SU-DHL-6 (cell line): ENCODE results near the gene CDYL2.

ENCODE experiments used
- H2AFZ ChIP-seq: fragments of 200-600 bp; sonication (generic); 2 replicates; pipeline ENCODE4 v1.6.1; 2014; ENCODE audit warnings: low read depth, mild to moderate bottlenecking, moderate library complexity, mixed read lengths, antibody characterized with exemption, low read length; ENCODE audit not compliant: severe bottlenecking
- H3F3A ChIP-seq: fragments of 200-600 bp; shearing (Covaris generic); 2 replicates; pipeline ENCODE4 v1.6.0; 2016; ENCODE audit warnings: antibody characterized with exemption, mild to moderate bottlenecking; ENCODE audit not compliant: insufficient read depth
- H3K27ac ChIP-seq: fragments of 200-600 bp; sonication (generic); 2 replicates; pipeline ENCODE4 v1.5.1; 2016; ENCODE audit warnings: low read depth, mild to moderate bottlenecking, low read length, moderate library complexity, mixed read lengths
- H3K27me3 ChIP-seq: fragments of 200-600 bp; sonication (generic), shearing (Covaris generic); 2 replicates; pipeline ENCODE4 v1.6.0; 2014; ENCODE audit warnings: mild to moderate bottlenecking, low read length
- H3K36me3 ChIP-seq: fragments of 200-600 bp; sonication (generic); 2 replicates; pipeline ENCODE4 v1.6.1; 2014; ENCODE audit warnings: mild to moderate bottlenecking, low read length, mixed read lengths
- H3K4me2 ChIP-seq: fragments of 300-600, 200-600 bp; shearing (Covaris generic), sonication (generic); 2 replicates; pipeline ENCODE4 v1.6.0; 2014; ENCODE audit warnings: low read length, low read depth, mild to moderate bottlenecking; ENCODE audit not compliant: poor library complexity, severe bottlenecking
- H3K4me3 ChIP-seq: fragments of 200-600 bp; sonication (generic); 2 replicates; pipeline ENCODE4 v1.5.1; 2014; ENCODE audit warnings: antibody characterized with exemption, low read length, mild to moderate bottlenecking, mixed read lengths; ENCODE audit not compliant: insufficient read depth, poor library complexity, severe bottlenecking
- H3K79me2 ChIP-seq: fragments of 200-600 bp; sonication (generic); 2 replicates; pipeline ENCODE4 v1.6.1; 2014; ENCODE audit warnings: mild to moderate bottlenecking, low read length, moderate library complexity; ENCODE audit not compliant: insufficient read depth
- H3K9ac ChIP-seq: fragments of 200-600 bp; sonication (generic); 2 replicates; pipeline ENCODE4 v1.7.0; 2014; ENCODE audit warnings: mild to moderate bottlenecking, low read length
- H3K9me2 ChIP-seq: fragments of 200-600 bp; sonication (generic); replicated peaks from 2 replicates; pipeline ENCODE4 v1.6.1; 2014; ENCODE audit warnings: low read length; ENCODE audit not compliant: insufficient read depth
- H3K9me3 ChIP-seq: fragments of 200-600 bp; sonication (generic); 2 replicates; pipeline ENCODE4 v1.6.1; 2014; ENCODE audit warnings: low read length, mixed read lengths; ENCODE audit not compliant: insufficient read depth
- H4K20me1 ChIP-seq: fragments of 200-600 bp; sonication (generic); 2 replicates; pipeline ENCODE4 v1.6.1; 2014; ENCODE audit warnings: low read depth, mild to moderate bottlenecking, antibody characterized with exemption, low read length, moderate library complexity, mixed read lengths
- EZH2phosphoT487 ChIP-seq: fragments of 200-600 bp; sonication (generic), shearing (Covaris generic); conservative IDR thresholded peaks from 2 replicates; pipeline ENCODE4 v1.6.1; 2018; ENCODE audit warnings: mild to moderate bottlenecking, antibody characterized with exemption, low read length, moderate library complexity, mixed read lengths
- TF ChIP-seq, protein P1 (sequence below): fragments of 200-600 bp; sonication (generic); IDR thresholded peaks from one replicate; pipeline ENCODE4 v1.5.1; 2017; ENCODE audit warnings: antibody characterized with exemption, mild to moderate bottlenecking, low read length, moderate library complexity; ENCODE audit not compliant: insufficient read depth, poor library complexity, severe bottlenecking

The CDYL2 gene

DNA sequence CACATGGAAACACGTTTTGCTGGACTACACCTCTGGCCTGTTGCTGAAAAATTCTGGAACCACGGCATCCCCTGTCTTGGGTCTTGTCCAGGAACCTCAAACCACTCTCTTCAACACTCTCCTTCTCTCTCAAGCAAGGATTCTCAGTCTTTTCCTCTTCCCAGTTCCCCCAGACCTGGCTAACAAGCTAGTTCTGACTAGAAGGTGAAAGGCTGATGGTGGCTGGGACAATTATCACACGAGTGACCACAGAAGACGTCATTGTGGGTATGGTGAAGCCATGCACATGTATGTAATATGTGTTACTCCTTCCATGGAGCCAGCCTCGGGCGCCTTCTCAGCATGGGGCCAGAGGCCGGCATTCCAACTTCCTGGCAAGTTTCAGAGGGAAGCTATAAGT is 123.0 kb downstream of the CDYL2 start:
- Histone ChIP-seq H3K4me2 (no peak overlapping the region), H3K9me2 (no peaks in the 10 kb centered on the region), H3K79me2 (no peaks in the 10 kb centered on the region), H4K20me1 (no peaks in the 10 kb centered on the region), H3K4me3 (no peak overlapping the region), H3K27ac (no peak overlapping the region), H3K9me3 (no peaks in the 10 kb centered on the region), H3K36me3 (no peaks in the 10 kb centered on the region), H2AFZ (no peak overlapping the region), H3F3A (no peaks in the 10 kb centered on the region), H3K9ac (no peak overlapping the region), H3K27me3 (no peaks in the 10 kb centered on the region)
- TF ChIP-seq, protein P1, sequence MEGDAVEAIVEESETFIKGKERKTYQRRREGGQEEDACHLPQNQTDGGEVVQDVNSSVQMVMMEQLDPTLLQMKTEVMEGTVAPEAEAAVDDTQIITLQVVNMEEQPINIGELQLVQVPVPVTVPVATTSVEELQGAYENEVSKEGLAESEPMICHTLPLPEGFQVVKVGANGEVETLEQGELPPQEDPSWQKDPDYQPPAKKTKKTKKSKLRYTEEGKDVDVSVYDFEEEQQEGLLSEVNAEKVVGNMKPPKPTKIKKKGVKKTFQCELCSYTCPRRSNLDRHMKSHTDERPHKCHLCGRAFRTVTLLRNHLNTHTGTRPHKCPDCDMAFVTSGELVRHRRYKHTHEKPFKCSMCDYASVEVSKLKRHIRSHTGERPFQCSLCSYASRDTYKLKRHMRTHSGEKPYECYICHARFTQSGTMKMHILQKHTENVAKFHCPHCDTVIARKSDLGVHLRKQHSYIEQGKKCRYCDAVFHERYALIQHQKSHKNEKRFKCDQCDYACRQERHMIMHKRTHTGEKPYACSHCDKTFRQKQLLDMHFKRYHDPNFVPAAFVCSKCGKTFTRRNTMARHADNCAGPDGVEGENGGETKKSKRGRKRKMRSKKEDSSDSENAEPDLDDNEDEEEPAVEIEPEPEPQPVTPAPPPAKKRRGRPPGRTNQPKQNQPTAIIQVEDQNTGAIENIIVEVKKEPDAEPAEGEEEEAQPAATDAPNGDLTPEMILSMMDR = no peak
- no peak for TF ChIP-seq EZH2phosphoT487

DNA sequence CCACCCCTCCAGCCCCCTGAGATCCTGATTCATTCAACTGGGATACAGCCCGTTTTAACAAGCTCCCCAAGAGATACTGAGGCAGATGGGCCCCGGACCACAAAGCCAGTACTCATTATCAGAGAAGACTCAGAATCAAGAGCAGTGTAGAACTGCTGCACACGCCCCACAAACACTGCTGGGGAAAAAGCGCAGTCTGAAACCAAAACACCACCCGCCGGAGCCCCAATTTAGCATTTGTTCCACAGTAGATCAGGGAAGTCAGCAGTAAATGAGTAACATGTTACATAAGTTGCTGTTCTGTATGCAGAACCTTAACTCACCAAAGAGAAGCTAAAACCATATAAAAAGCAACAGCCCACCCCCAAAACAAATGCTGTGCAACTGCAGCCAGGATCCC is 123.6 kb downstream of the CDYL2 start:
- Histone ChIP-seq H3F3A (no peaks in the 10 kb centered on the region), H3K9me2 (no peaks in the 10 kb centered on the region), H3K79me2 (no peaks in the 10 kb centered on the region), H3K27me3 (no peaks in the 10 kb centered on the region), H3K9ac (no peak overlapping the region), H3K27ac (no peak overlapping the region), H4K20me1 (no peaks in the 10 kb centered on the region), H2AFZ (no peak overlapping the region), H3K4me2 (no peak overlapping the region), H3K36me3 (no peaks in the 10 kb centered on the region), H3K4me3 (no peak overlapping the region), H3K9me3 (no peaks in the 10 kb centered on the region)
- TF ChIP-seq, protein P1 = no peak
- TF ChIP-seq EZH2phosphoT487 = no peak

DNA sequence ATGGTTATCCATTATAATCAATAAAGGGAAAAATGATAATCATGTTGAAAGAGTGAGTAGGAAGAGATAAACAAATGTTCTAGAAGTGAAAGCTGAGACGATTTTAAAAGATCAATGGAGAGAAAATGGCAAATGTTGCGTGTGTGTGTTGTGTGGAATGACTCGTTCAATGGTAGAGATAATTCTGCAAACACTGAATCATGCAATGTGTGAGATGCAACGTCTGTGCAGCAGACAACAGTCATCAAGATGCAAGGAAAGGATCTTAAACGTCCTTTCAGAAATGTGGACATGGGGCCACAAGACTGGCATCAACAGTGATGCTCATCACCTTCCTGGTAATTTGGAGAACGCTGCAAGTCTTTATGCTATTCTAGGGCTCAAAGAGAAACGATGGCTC is 124.4 kb downstream of the CDYL2 start:
- no peaks in the 10 kb centered on the region for H3K27me3 ChIP-seq
- no peak overlapping the region for H3K4me2 ChIP-seq
- no peaks in the 10 kb centered on the region for H3K79me2 ChIP-seq
- H3K36me3 ChIP-seq = no peaks in the 10 kb centered on the region
- H3K4me3 ChIP-seq = no peak overlapping the region
- no peaks in the 10 kb centered on the region for H4K20me1 ChIP-seq
- H2AFZ ChIP-seq = no peak overlapping the region
- no peak overlapping the region for H3K9ac ChIP-seq
- H3F3A ChIP-seq = no peaks in the 10 kb centered on the region
- H3K9me2 ChIP-seq = no peaks in the 10 kb centered on the region
- H3K9me3 ChIP-seq = no peaks in the 10 kb centered on the region
- no peak for TF ChIP-seq EZH2phosphoT487
- TF ChIP-seq, protein P1 = no peak
- H3K27ac ChIP-seq = no peak overlapping the region
